Measurements from ENCODE around the gene TSACC. TPM values are rescaled to one million over a fixed set of nuclear protein-coding genes. Genes with fewer than 3 reads are reported as not detected.
"Not testable (repeated sequence)": the region's sequence is repeated elsewhere in the genome, so short reads cannot be mapped to it uniquely, and the experiment has no call there.

The TSACC gene
- total RNA-seq, 2 experiments from 2014 or later, result not detected

DNA sequence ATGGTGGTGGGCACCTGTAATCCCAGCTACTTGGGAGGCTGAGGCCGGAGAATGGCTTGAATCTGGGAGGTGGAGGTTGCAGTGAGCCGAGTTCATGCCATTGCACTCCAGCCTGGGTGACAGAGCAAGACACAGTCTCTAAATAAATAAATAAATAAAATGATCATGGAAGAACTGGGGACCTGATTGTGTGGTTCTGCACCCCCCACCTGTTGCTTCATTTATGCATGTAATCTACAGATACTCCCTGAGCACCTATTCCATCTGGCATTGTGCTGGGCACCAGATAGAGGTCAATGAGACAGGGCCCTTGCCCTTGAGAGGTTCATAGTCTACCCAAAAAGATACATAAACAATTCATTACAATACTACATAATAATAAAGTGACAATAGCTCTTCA is 19.7 kb downstream of the TSACC start:
- H3K27ac Mint-ChIP-seq, result no peak overlapping the region
- no peak for ATAC-seq (ENCODE audit: low read depth)

DNA sequence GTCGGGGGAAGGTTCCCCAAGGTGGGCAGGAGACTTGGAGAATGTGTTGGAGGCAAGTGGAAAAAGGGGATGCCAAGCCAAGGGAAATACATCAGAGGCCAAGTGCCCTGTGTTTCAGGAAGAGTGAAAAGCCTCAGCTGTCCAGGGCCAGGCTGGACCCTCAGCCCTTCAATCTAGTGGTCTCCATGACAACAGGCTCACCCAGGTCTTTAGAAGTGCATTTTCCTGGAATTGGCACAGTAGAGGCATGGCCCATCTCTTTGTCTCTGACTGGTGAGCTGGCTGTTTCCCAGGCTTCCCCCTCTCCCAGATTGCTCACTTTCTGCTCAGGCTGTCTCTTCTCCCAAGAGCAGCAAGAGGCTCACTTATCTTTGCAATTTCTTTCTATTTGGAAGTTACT is 20.3 kb downstream of the TSACC start:
- no peaks in the 10 kb centered on the region for H3K9me3 Mint-ChIP-seq
- POLR2A ChIA-PET, result no interaction called here

More for the DNA sequence above, 19.7 kb downstream of the TSACC start:
- Mint-ChIP-seq H3K27me3 (peaks cover 49% of the 10 kb centered on the region), H3K4me1 (peaks cover 3% of the 10 kb centered on the region), H3K4me3 (no peak overlapping the region), H3K9me3 (no peaks in the 10 kb centered on the region), H3K36me3 (no peaks in the 10 kb centered on the region)
- POLR2A ChIA-PET, result no interaction called here
- DNase-seq, result no peak

DNA sequence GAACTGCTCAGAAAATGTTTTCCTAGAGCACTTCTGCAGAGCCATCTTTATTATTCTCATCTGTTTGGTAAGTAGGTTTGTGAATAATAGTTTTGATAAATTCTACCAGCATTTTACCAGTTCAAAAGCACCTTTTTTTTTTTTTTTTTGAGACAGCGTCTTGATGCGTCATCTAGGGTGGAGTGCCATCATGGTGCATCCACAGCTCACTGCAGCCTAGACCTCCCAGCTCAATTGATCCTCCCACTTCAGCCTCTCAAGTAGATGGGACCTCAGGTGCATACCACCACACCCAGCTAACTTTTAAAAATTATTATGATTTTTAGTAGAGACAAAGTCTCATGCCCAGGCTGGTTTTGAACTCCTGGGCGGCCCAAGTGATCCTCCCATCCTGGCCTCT is 20.9 kb downstream of the TSACC start:
- no peaks in the 10 kb centered on the region for H3K36me3 Mint-ChIP-seq
- H3K9me3 Mint-ChIP-seq, result no peaks in the 10 kb centered on the region
- H3K4me3 Mint-ChIP-seq, result no peak overlapping the region
- ATAC-seq (ENCODE audit: low read depth) (no peak), DNase-seq (no peak)
- peaks cover 3% of the 10 kb centered on the region for H3K4me1 Mint-ChIP-seq
- no peak overlapping the region for H3K27ac Mint-ChIP-seq
- POLR2A ChIA-PET, result no interaction called here
- peaks cover 51% of the 10 kb centered on the region for H3K27me3 Mint-ChIP-seq

More for the DNA sequence above, 20.3 kb downstream of the TSACC start:
- no peak overlapping the region for H3K4me3 Mint-ChIP-seq
- H3K27ac Mint-ChIP-seq, result no peak overlapping the region
- no peaks in the 10 kb centered on the region for H3K36me3 Mint-ChIP-seq
- H3K27me3 Mint-ChIP-seq, result peaks cover 53% of the 10 kb centered on the region
- peaks cover 3% of the 10 kb centered on the region for H3K4me1 Mint-ChIP-seq
- DNase-seq (no peak), ATAC-seq (ENCODE audit: low read depth) (no peak)

DNA sequence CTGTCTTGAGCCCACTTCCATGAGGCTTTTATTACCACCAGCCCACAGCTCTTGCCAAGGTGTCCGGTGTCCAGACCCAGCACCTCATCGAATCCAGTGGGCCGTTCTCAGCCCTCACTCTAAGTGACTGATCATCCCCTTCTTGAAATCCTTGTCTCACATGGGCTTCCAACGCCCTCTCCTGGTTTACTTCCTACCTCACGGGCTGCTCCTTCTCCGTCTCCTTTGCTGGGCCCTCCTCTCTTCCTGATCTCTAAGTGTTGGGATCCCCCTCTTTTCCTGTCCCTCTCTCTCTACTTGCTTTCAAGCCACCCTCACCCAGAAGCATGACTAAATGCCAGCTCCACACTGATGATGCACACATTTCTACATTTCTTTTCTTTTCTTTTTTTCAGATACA is 21.6 kb downstream of the TSACC start:
- peaks cover 51% of the 10 kb centered on the region for H3K27me3 Mint-ChIP-seq
- POLR2A ChIA-PET, result interaction anchor here (0.7 kb wide), 1 partner anchor 79 kb away, joined by 3 read pairs; no protein-coding TSS in a partner anchor

DNA sequence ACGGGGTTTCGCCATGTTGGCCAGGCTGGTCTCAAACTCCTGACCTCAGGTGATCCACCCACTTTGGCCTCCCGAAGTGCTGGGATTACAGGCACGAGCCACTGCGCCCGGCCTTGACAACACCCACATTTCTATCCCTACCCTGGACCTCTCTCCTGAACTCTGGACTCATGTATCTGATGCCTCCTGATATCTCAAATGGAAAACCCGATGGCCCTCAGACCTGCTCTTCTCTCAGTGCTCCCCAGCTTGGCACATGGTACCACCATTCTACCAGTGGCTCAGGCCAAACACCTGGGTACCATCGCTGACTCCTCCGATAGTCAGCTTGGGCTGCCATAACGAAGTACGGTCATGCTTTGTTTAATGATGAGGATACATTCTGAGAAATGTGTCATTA is 22.2 kb downstream of the TSACC start:
- DNase-seq (no peak), ATAC-seq (ENCODE audit: low read depth) (no peak)
- Mint-ChIP-seq H3K9me3 (no peaks in the 10 kb centered on the region), H3K27ac (no peak overlapping the region), H3K36me3 (no peaks in the 10 kb centered on the region), H3K4me3 (no peak overlapping the region), H3K27me3 (peaks cover 56% of the 10 kb centered on the region), H3K4me1 (peaks cover 3% of the 10 kb centered on the region)
- POLR2A ChIA-PET, result no interaction called here

More for the DNA sequence above, 21.6 kb downstream of the TSACC start:
- no peak for DNase-seq
- Mint-ChIP-seq H3K4me1 (peaks cover 3% of the 10 kb centered on the region), H3K36me3 (no peaks in the 10 kb centered on the region), H3K27ac (no peak overlapping the region), H3K9me3 (no peaks in the 10 kb centered on the region), H3K4me3 (no peak overlapping the region)
- no peak for ATAC-seq (ENCODE audit: low read depth)

DNA sequence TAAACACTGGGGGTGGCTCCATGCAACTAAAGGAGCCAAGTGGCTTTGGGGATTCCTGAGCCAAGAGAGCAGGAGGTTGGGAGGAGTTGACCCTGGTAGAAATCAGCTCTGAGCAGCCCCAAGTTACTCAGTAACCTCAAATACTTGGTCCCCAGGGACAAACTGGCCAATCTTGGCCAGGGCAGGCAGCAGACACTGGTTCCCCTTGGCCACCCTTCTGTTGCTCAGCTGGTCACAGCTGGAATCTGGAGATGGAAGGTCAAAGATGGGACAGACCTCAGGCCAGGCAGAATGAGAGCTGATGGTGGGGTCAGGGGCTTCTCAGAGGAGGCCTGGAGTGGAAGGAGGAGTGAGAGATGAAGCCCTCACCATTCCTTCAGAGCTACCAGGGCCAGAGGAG is 27.4 kb downstream of the TSACC start:
- ATAC-seq (ENCODE audit: low read depth), result no peak
- H3K36me3 Mint-ChIP-seq, result no peaks in the 10 kb centered on the region
- H3K27me3 Mint-ChIP-seq, result peaks cover 55% of the 10 kb centered on the region
- H3K4me3 Mint-ChIP-seq, result no peak overlapping the region
- H3K27ac Mint-ChIP-seq, result no peak overlapping the region
- POLR2A ChIA-PET, result no interaction called here
- H3K9me3 Mint-ChIP-seq, result no peaks in the 10 kb centered on the region
- no peak for DNase-seq
- H3K4me1 Mint-ChIP-seq, result peaks cover 4% of the 10 kb centered on the region

DNA sequence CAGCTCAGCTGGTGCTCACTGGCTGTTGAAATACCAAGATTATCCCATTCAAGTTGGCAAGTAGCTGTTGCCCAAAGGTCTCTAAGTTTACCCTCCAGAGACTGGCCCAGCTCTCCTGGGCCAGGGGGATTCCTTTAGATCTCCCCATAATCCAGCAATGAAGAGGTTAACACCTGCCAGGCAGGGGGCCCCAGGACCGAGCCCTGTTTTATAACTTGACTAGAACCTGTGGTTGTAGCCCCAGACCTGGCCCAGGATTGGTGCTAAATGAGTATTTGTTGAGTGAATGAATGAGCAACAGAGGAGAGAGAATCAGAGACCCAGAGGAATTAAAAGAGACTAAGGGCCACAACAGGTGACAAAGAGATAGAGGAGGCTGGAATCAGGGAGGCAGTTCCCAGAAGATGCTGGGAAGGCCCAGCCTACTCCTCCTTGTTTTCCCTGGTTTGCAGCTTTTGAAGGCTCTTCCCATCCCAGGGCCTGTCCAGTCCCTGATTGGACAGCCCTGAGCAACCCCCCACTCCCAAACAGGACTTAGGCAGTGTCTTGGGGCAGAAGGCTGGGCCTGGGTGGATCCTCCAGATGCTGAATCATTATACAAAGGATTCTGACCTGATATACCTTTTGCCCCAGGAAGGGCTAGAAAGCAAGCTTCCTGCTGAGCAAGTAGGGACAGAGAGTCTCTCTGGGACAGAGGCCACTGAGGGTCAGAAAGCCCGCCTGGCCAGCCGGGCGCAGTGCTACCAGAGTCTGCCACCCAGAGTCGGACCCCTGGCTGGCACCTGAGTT is 28.2 kb downstream of the TSACC start:
- peaks cover 63% of the 10 kb centered on the region for H3K27me3 Mint-ChIP-seq
- H3K9me3 Mint-ChIP-seq, result no peaks in the 10 kb centered on the region
- H3K27ac Mint-ChIP-seq, result no peak overlapping the region
- no peaks in the 10 kb centered on the region for H3K36me3 Mint-ChIP-seq
- peaks cover 4% of the 10 kb centered on the region for H3K4me1 Mint-ChIP-seq
- ATAC-seq (ENCODE audit: low read depth) (no peak), DNase-seq (no peak)
- H3K4me3 Mint-ChIP-seq, result no peak overlapping the region
- POLR2A ChIA-PET, result interaction anchor here (0.5 kb wide), 1 partner anchor 88 kb away, joined by 3 read pairs; no protein-coding TSS in a partner anchor

DNA sequence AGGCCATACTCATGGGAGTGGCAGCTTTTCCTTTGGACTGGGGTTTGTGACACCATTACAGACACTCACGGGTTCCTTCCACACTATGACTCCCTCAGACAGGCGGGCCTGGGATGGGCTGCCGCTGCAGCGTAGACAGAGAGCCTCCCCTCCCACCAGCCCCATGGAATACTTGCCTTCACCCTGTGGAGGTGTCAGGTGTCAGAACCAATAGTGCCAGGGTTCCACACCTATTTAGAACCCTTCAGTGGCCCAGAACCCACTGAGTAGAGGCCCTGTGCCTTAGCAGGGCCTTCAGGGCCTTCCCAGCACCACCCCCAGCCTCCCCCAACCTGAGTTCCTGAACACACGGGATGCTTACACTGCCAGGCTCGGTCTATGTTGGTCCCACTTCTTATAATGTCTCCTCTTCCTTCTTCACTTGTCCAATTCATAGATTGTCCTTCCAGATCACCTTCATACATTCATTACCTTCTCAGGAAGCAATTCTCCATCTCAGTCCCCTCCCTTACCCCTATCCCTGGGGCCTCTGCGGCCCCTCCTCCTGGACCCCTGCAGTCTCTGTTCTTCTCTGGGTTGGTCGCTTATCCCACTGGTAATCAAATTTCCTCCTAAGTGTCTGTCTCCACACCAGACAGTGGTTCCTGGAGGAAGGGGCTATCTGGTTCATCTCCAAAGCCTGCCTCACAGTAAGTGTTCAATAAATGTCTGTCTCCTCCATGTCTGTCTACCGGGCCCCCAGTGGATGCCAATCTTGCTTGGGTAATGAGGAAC is 29.2 kb downstream of the TSACC start:
- H3K4me1 Mint-ChIP-seq, result peaks cover 4% of the 10 kb centered on the region

DNA sequence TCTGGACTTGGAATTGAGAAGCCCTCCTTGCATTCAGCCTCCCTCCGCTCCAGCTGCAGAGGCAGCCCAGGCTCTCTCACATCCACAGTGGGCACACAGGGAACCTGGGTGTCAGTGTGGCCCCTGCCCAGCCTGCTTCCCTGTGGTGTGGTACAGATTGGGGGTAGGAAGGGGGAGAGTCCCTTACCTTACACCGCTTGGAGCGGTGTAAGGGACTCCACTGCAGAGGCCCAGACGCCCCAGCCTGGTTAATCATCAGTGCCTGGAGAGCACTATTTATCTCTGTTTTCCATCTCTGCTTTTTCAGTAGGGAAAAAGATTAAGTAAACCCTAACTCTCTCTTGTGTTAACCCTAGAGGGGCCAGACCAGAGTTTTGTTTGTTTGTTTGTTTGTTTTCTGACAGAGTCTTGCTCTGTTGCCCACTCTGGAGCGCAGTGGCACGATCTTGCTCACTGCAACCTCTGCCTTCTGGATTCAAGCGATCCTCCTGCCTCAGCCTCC is 29.9 kb downstream of the TSACC start:
- ATAC-seq (ENCODE audit: low read depth) (no peak), DNase-seq (no peak)
- H3K27me3 Mint-ChIP-seq, result peaks cover 79% of the 10 kb centered on the region
- no peak overlapping the region for H3K27ac Mint-ChIP-seq
- peaks cover 4% of the 10 kb centered on the region for H3K4me1 Mint-ChIP-seq
- POLR2A ChIA-PET, result no interaction called here
- H3K36me3 Mint-ChIP-seq, result no peaks in the 10 kb centered on the region
- H3K9me3 Mint-ChIP-seq, result no peaks in the 10 kb centered on the region
- H3K4me3 Mint-ChIP-seq, result no peak overlapping the region

More for the DNA sequence above, 29.2 kb downstream of the TSACC start:
- Mint-ChIP-seq H3K4me3 (no peak overlapping the region), H3K27ac (no peak overlapping the region), H3K36me3 (no peaks in the 10 kb centered on the region), H3K27me3 (peaks cover 73% of the 10 kb centered on the region), H3K9me3 (no peaks in the 10 kb centered on the region)
- POLR2A ChIA-PET, result no interaction called here
- ATAC-seq (ENCODE audit: low read depth) (no peak), DNase-seq (no peak)

DNA sequence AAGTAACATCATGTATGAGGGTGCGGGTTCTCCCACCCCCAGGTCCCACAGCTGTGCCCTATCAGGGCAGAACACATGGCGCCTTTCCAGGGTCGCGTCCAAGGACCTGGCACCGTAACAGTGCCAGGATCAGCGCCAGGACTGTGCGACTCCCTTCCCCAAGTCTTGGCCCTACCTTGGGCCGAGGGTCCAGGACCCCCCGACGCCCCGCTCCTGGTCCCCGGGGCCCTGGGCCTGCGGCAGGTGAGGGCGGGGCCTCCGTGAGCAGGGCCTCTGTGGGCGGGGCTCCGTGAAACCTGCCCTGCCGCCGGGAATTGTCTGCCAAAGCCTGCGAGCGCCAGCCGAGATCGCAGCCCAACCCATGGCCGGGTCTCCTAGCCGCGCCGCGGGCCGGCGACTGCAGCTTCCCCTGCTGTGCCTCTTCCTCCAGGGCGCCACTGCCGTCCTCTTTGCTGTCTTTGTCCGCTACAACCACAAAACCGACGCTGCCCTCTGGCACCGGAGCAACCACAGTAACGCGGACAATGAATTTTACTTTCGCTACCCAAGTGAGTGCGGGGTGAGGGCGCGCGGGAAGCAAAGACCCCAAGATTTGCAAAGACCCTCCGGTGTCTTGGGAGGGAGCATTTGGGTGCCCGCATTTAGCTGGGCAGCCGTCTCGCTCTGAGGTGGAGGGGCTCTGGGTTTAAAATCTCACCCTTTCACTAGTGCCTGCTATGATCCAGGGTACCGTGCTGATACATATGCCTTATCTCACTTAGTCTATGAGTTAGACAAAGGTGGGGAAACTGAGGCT is 30.8 kb downstream of the TSACC start, which contains the start of gene RHBG:
Gene RHBG (plus strand): TSS at position 323 of the 796 bp plus-strand sequence. CDS start 39 bp downstream, at position 362.
- Mint-ChIP-seq H3K27me3 (peaks cover 81% of the 10 kb centered on the region), H3K27ac (no peak within 1 kb of the TSS), H3K4me3 (peak within 1 kb of the TSS; percentile 61), H3K36me3 (no peaks in the 10 kb centered on the region), H3K4me1 (peaks cover 4% of the 10 kb centered on the region), H3K9me3 (no peaks in the 10 kb centered on the region)
- DNase-seq (no peak), ATAC-seq (ENCODE audit: low read depth) (no peak)
- POLR2A ChIA-PET, result no interaction called here

DNA sequence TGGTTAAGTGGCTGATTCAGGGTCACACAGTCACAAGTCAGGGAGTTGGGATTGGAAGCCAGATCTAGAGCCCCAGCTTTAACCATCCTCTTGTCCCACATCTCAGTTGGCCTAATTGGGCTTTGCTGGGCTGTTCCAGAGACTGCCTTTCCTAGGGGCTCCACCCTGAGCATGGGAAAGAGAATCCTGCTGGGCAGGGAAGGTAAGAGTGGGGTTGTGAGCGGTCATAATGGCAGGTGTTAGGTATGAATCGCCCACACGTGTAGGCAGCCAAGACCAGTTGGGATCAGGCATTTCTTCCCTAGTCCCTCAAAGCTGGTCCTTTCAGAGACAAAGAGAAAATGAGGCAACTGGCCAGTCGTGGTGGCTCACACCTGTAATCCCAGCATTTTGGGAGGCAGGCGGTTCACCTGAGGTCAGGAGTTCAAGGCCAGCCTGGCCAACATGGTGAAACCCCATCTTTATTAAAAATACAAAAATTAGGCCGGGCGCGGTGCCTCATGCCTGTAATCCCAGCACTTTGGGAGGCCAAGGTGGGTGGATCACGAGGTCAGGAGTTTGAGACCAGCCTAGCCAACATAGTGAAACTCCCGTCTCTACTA is 31.5 kb downstream of the TSACC start:
- POLR2A ChIA-PET; H3K9me3 Mint-ChIP-seq; ATAC-seq (ENCODE audit: low read depth); H3K36me3 Mint-ChIP-seq; H3K4me1 Mint-ChIP-seq; DNase-seq; H3K4me3 Mint-ChIP-seq; H3K27ac Mint-ChIP-seq: not testable (repeated sequence)
- peaks cover 79% of the 10 kb centered on the region for H3K27me3 Mint-ChIP-seq

DNA sequence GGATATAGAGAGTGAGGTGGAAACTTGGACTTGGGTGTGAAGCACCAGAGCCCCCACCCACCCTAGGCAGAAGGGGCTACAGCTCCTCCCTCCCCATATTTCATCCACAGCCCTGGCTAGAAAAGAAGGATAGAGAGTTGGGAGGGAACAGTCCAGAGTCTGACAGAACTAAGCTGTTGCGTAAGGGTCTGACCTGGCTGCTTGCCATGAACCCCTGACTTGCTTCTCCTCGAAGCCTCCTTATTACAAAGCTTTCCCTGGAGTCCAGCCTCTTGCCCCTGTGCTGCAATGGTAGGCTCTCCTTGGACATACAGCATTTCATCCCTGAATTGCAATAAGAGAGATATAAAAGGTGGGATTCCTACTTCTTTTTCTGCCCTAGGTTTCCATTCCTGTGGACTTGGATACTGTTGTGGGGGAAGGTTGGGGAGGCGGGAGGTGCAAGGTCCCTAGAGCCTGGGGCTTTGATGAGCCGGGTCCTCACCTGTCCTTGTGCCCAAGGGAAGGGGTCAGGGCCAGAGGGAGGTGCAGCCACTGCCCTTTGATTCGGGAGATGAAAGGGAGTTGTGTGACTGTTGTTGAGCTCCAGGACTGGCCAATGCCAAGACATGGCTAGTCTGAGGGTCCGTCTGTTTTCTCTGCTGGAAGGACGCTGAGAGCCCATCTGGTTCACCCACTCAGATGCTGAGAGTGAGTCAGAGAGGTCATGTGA is 33.4 kb downstream of the TSACC start:
- Mint-ChIP-seq H3K4me3 (no peak overlapping the region), H3K27me3 (peaks cover 70% of the 10 kb centered on the region), H3K27ac (no peak overlapping the region), H3K4me1 (peaks cover 4% of the 10 kb centered on the region), H3K9me3 (no peaks in the 10 kb centered on the region), H3K36me3 (no peaks in the 10 kb centered on the region)
- DNase-seq (no peak), ATAC-seq (ENCODE audit: low read depth) (no peak)
- POLR2A ChIA-PET, result no interaction called here

Data from activated naive CD8-positive, alpha-beta T cell treated with anti-CD3 and anti-CD28 coated beads, Interleukin-2, amount 10 ng/mL, durations not matched to agents 7 days and 5 days (primary cell).